Ovary (tissue), 9 donors: ENCODE measurements around the gene MYH11. TPM values are rescaled to one million over a fixed set of nuclear protein-coding genes. Genes with fewer than 3 reads are reported as not detected.
"Not testable (repeated sequence)": the region's sequence is repeated elsewhere in the genome, so short reads cannot be mapped to it uniquely, and the experiment has no call there.

ENCODE experiments used
- DNase-seq, 5 donors: peaks; one replicate each; pipeline ENCODE4 v3.0.0-alpha.2; 2019 to 2020
- H3K27ac ChIP-seq, 2 donors: fragments of 200-600 bp; one replicate each; pipeline versions ENCODE4 v1.5.1 to v1.8.0; 2019 to 2022
- H3K27me3 ChIP-seq: fragments of 200-600 bp; one replicate; pipeline ENCODE4 v1.8.0; 2022
- H3K36me3 ChIP-seq: fragments of 200-600 bp; sonication (generic); one replicate; pipeline ENCODE4 v1.5.1; 2019
- H3K4me1 ChIP-seq: one replicate; pipeline ENCODE4 v1.8.1; 2013; ENCODE audit warnings: mild to moderate bottlenecking, moderate library complexity; ENCODE audit not compliant: insufficient read depth
- H3K4me3 ChIP-seq: fragments of 200-600 bp; sonication (generic); one replicate; pipeline ENCODE4 v1.5.1; 2017
- H3K9me3 ChIP-seq, 2 donors: fragments of 200-600 bp in 1 of 2; sonication (generic) in 1 of 2; one replicate each; pipeline versions ENCODE4 v1.5.1 to v1.8.1; 2013 to 2019; ENCODE audit warnings: mild to moderate bottlenecking in 1 of 2, moderate library complexity in 1 of 2
- EP300 ChIP-seq: sonication (generic); formaldehyde crosslinking; IDR thresholded peaks from one replicate; pipeline ENCODE4 v1.6.1; 2017; ENCODE audit warnings: antibody characterized with exemption
- POLR2A ChIP-seq: fragments of 450-650 bp; IDR thresholded peaks from one replicate; pipeline ENCODE4 v1.6.1; 2017; ENCODE audit warnings: antibody characterized with exemption, mild to moderate bottlenecking, moderate library complexity
- WGBS, 3 donors: extraction: QIAGEN DNeasy Blood & Tissue Kit in 1 of 3; methylation state at CpG; one replicate each; pipeline versions ENCODE4 v1.1.5 to v1.1.7; 2013 to 2017; 5-methylcytosine and 5-hydroxymethylcytosine counted together
- intact Hi-C, 4 donors: fragments of 100-400 bp; cut with DNase I; formaldehyde crosslinking; loops; one replicate each; pipeline versions ENCODE4 v1.11.0 to v1.15.1; 2022 to 2023
- polyA plus RNA-seq, 2 donors: library from polyadenylated mRNA; stranded (reverse); fragments of 200-250 nt in 1 of 2; fragments of 350-450 nt in 1 of 2; fragmentation: Illumina TruSeq in 1 of 2; extraction: RNeasy Lipid Tissue Mini Kit (QIAGEN cat#74804) in 1 of 2; gene quantifications; one replicate each; pipeline ENCODE4 v1.2.3, GENCODE V29; 2013 to 2014
- total RNA-seq, 7 donors: library from RNA; depleted of rRNA in 2 of 7; stranded (reverse); fragments of >200 nt in 2 of 7; fragmentation: NEBNext Ultra II Directional in 3 of 7; extraction: Animal tissue kit (Norgen Biotek cat#: 25700) in 3 of 7; gene quantifications; one replicate each; pipeline versions ENCODE4 v1.1.0 to v1.2.4, GENCODE V29; 2016 to 2023
- TF ChIP-seq, protein P1 (sequence below), 3 donors: fragments of 450-650 bp in 2 of 3; fragments of 200-600 bp in 1 of 3; IDR thresholded peaks; one replicate each; pipeline versions ENCODE4 v1.5.1 to v1.8.0; 2016 to 2022; ENCODE audit warnings: antibody characterized with exemption in 3 of 3, mild to moderate bottlenecking in 1 of 3
- donor health status: DM: no; HTN: no; CAD: no; lungs with moderate emphysema.
- donor health status: DM: no; HTN: no; CAD: no.
- donor health status: Bipolar disorder and iron deficiency.
- donor health status: DM: yes; HTN: yes; CAD: no.
- donor health status: DM: no; HTN: no; CAD: no.
- donor health status: DM: yes; HTN: yes; CAD: no.

Gene MYH11
- total and polyA plus RNA-seq, 9 donors: 50.9 to 2,765 (median 263) TPM

DNA sequence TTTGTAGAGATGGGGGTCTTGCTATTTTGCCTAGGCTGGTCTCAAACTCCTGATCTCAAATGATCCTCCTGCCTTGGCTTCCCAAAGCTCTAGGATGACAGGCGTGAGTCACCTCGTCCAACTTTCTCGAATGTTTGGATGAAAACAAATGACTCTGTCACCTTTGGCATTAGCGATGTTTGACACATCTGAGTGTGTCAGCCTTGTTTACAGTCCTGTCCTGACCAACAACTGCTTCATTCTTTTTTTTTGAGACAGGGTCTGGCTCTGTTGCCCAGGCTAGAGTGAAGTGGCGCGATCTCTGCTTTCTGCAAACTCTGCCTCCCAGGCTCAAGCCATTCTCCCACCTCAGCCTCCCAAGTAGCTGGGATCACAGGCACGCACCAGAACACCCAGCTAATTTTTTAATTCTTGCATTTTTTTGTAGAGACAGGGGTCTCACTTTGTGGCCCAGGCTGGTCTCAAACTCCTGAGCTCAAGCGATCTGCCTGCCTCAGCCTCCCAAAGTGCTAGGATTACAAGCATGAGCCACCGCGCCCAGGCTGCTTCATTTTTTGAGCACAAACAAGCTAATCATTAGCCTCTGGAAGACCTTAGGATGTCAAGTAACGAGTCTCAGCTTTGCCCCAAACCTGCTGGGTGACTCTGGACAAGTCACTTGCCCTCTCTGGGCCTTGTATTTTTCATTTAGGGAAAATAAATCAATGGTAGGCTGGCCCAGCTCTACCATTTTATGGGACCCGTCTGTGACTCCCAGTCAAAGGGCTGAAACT, 7.4 kb downstream of the MYH11 start:
- TF ChIP-seq, protein P1, sequence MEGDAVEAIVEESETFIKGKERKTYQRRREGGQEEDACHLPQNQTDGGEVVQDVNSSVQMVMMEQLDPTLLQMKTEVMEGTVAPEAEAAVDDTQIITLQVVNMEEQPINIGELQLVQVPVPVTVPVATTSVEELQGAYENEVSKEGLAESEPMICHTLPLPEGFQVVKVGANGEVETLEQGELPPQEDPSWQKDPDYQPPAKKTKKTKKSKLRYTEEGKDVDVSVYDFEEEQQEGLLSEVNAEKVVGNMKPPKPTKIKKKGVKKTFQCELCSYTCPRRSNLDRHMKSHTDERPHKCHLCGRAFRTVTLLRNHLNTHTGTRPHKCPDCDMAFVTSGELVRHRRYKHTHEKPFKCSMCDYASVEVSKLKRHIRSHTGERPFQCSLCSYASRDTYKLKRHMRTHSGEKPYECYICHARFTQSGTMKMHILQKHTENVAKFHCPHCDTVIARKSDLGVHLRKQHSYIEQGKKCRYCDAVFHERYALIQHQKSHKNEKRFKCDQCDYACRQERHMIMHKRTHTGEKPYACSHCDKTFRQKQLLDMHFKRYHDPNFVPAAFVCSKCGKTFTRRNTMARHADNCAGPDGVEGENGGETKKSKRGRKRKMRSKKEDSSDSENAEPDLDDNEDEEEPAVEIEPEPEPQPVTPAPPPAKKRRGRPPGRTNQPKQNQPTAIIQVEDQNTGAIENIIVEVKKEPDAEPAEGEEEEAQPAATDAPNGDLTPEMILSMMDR (IDR thresholded peaks at IDR 0.05): no peak
- Histone ChIP-seq H3K27ac (no peak overlapping the region), H3K27me3 (no peaks in the 10 kb centered on the region), H3K9me3 (no peaks in the 10 kb centered on the region), H3K4me3 (peak overlapping the region; percentile 9), H3K4me1 (peaks cover 8% of the 10 kb centered on the region), H3K36me3 (no peaks in the 10 kb centered on the region)
- WGBS, 3 donors: 75 to 88% (median 87%) methylated on average over 12 of the region's 12 CpGs
- intact Hi-C loops: no loop called here
- DNase-seq: no peak

DNA sequence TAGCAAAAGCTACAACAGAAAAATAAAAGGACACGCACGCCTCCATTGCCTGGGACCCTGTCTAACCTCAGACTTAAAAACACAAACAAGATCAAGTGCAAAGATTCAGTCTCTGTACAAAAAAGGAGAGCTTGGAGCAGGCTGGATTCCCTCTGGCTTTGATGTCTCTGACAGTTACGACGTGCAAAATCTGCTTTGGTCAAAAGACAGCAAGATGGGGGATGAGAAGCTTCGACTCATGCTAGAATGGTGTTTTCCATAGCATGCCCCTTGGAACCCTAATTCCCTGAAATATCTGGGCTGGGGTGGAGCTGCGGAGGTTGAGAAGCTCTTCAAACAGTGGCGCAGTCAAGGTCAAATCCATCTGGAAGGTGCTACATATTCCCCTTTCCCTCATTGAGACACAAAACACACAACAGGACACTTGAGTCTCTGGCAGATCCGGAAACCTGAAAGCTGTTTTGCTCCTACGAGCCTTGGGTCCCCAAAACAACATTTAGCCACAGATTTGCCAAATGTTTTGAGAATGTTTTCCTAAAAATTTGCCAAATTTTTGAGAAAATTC, 9.1 kb downstream of the MYH11 start:
- no peak for DNase-seq
- TF ChIP-seq, protein P1 (IDR thresholded peaks at IDR 0.05): no peak
- TF ChIP-seq EP300 (no peak), POLR2A (no peak)
- peak overlapping the region; percentile 1 for H3K4me3 ChIP-seq
- 9 to 22% (median 13%) methylated on average over 9 of the region's 9 CpGs for WGBS, 3 donors
- intact Hi-C loops: no loop called here
- no peaks in the 10 kb centered on the region for H3K27me3 ChIP-seq
- peaks cover 8% of the 10 kb centered on the region for H3K4me1 ChIP-seq
- H3K9me3 ChIP-seq: no peaks in the 10 kb centered on the region
- H3K36me3 ChIP-seq: no peaks in the 10 kb centered on the region
- peak overlapping the region in 1 of 2 donors; percentile 44 for H3K27ac ChIP-seq

DNA sequence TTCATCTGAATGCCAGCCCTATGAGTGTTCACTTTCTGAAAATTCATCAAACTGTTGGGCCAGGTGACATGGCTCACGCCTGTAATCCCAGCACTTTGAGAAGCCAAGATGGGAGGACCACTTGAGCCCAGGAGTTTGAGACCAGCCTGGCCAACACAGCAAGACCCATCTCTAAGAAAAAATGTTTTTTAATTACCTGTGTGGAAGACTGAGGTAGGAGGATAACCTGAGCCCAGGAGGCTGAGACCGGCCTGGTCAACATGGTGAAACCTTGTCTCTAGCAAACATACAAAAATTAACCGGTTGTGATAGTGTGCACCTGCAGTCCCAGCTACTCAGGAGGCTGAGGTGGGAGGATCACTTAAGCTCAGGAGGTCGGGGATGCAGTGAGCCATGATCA, 10.3 kb downstream of the MYH11 start:
- Histone ChIP-seq H3K27ac (no peak overlapping the region), H3K27me3 (no peaks in the 10 kb centered on the region), H3K4me1 (peaks cover 9% of the 10 kb centered on the region), H3K36me3 (no peaks in the 10 kb centered on the region), H3K9me3 (no peaks in the 10 kb centered on the region), H3K4me3 (no peak overlapping the region)
- TF ChIP-seq EP300: no peak
- no peak for TF ChIP-seq POLR2A
- TF ChIP-seq, protein P1 (IDR thresholded peaks at IDR 0.05): no peak
- intact Hi-C loops: no loop called here
- 83 to 85% (median 85%) methylated on average over 4 of the region's 4 CpGs for WGBS, 3 donors
- DNase-seq: no peak

DNA sequence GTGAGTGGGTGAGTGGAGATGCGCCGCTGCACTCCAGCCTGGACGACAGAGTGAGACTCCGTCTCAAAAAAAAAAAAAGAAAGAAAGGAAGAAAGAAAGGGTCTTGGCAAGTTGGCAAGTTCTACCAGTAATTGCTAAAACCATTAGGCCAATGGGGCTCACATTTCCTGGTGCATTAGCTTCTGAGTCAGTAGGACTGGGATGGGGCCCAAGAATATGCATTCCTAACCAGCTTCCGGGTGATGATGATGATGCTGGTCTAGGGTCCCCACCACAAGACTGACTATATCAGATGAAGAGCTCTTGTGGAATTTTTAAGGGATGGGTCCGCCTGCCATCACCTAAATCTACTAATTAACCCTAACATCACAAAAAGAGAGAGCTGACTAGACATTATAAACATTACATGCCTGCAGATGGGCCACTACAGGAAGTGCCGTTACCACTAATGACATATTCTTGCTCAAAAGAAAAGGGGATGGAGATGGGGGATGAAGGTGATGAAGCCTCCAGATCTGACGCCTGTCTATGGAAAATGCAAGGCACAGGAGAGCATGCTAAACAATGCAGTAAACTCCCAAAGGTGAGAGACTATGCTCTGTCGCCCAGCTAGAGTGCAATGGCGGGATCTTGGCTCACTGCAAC, 13.1 kb downstream of the MYH11 start:
- Histone ChIP-seq H3K4me1 (peaks cover 9% of the 10 kb centered on the region), H3K9me3 (no peaks in the 10 kb centered on the region), H3K27ac (no peak overlapping the region), H3K27me3 (no peaks in the 10 kb centered on the region), H3K36me3 (no peaks in the 10 kb centered on the region), H3K4me3 (no peak overlapping the region)
- 76 to 87% (median 84%) methylated on average over 10 of the region's 10 CpGs for WGBS, 3 donors
- TF ChIP-seq EP300: no peak
- no peak for DNase-seq
- intact Hi-C loops: no loop called here

DNA sequence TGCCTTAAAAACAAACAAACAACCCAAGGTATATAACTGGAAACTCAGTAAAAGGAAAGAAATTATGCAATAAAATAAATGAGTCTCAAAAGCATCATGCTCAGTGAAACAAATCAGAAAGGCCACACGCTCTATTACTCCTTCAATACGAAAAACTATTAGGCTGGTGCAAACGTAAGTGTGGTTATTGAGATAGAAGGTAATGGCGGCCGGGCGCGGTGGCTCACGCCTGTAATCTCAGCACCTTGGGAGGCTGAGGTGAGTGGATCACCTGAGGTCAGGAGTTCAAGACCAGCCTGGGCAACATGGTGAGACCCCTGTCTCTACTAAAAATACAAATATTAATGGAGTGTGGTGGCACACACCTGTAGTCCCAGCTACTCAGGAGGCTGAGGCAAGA, 17.6 kb downstream of the MYH11 start:
- DNase-seq, intact Hi-C loops, H3K9me3 ChIP-seq, H3K27ac ChIP-seq, H3K4me3 ChIP-seq, H3K36me3 ChIP-seq, H3K4me1 ChIP-seq, H3K27me3 ChIP-seq: not testable (repeated sequence)
- WGBS, 3 donors: 82 to 92% (median 87%) methylated on average over 8 of the region's 8 CpGs
